ENCODE results near the gene UST. TPM values are rescaled to one million over a fixed set of nuclear protein-coding genes. Genes with fewer than 3 reads are reported as not detected.
"Not testable (repeated sequence)": the region's sequence is repeated elsewhere in the genome, so short reads cannot be mapped to it uniquely, and the experiment has no call there.

Gene UST
- total RNA-seq, 1 experiment from 2014 or later = 0.37 TPM

DNA sequence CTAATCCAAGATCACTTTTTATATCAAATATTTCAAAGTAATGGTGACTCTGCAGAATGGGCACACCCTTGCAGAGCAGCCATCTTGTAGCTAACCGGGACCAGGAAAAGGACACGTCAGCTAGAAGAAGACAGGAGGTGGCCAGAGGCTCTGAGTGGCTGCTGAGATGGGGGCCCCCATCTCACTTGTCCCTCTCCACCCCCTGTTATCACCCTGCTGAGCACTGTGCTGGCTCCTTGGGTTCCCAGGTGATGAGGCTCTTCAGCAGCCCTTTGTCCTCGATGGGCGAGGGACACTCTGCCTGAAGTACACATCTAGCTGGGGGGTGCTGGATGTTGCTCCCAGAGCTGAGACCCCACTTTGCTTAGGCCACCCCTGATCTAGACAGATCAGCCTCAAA is 126.3 kb downstream of the UST start:
- no peak for DNase-seq (ENCODE audit: low read depth)
- in situ Hi-C loops (cut with HindIII; ENCODE audit: low pct_unique_long_range_greater_than_20kb, low sequenced_read_pairs) = no loop called here

DNA sequence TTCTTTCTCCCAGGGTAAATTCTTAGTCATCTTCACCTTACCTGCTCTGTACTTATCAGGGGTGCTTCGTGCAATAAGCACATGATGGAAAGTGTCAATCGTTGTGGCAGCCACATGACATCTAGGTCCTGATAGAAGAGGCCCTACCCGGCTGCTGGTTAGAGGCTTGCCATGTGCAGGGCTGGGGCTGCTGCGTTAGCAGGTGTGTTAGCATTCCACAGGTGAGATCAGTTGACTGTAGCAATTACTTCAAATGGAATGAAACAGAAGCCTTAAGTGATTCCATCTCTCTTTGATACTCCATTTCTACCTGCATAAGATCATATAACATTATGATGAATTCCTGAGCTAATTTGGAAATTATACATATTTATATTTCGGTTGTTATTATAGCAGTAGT is 127.0 kb downstream of the UST start:
- in situ Hi-C loops (cut with HindIII; ENCODE audit: low pct_unique_long_range_greater_than_20kb, low sequenced_read_pairs) = no loop called here
- DNase-seq (ENCODE audit: low read depth) = no peak

- DNase-seq (ENCODE audit: low read depth) = no peak
- in situ Hi-C loops (cut with HindIII; ENCODE audit: low pct_unique_long_range_greater_than_20kb, low sequenced_read_pairs) = no loop called here
Observed at GRCh38 chr6:148874698-148875293, 128.0 kb downstream of the UST start.

GRCh38 chr6:148878683-148879082 is 131.9 kb downstream of the UST start:
- in situ Hi-C loops (cut with HindIII; ENCODE audit: low pct_unique_long_range_greater_than_20kb, low sequenced_read_pairs) = no loop called here
- no peak for DNase-seq (ENCODE audit: low read depth)

GRCh38 chr6:148880742-148881141 is 133.9 kb downstream of the UST start:
- DNase-seq (ENCODE audit: low read depth); in situ Hi-C loops (cut with HindIII; ENCODE audit: low pct_unique_long_range_greater_than_20kb, low sequenced_read_pairs): not testable (repeated sequence)

- in situ Hi-C loops (cut with HindIII; ENCODE audit: low pct_unique_long_range_greater_than_20kb, low sequenced_read_pairs) = no loop called here
Observed at GRCh38 chr6:148881593-148882311, 134.9 kb downstream of the UST start.

GRCh38 chr6:148883270-148883669 is 136.4 kb downstream of the UST start:
- DNase-seq (ENCODE audit: low read depth) = no peak

More at GRCh38 chr6:148881593-148882311, 134.9 kb downstream of the UST start:
- no peak for DNase-seq (ENCODE audit: low read depth)

GRCh38 chr6:148884461-148884860 is 137.6 kb downstream of the UST start:
- DNase-seq (ENCODE audit: low read depth) = no peak
- in situ Hi-C loops (cut with HindIII; ENCODE audit: low pct_unique_long_range_greater_than_20kb, low sequenced_read_pairs) = no loop called here

More at GRCh38 chr6:148883270-148883669, 136.4 kb downstream of the UST start:
- in situ Hi-C loops (cut with HindIII; ENCODE audit: low pct_unique_long_range_greater_than_20kb, low sequenced_read_pairs) = no loop called here

DNA sequence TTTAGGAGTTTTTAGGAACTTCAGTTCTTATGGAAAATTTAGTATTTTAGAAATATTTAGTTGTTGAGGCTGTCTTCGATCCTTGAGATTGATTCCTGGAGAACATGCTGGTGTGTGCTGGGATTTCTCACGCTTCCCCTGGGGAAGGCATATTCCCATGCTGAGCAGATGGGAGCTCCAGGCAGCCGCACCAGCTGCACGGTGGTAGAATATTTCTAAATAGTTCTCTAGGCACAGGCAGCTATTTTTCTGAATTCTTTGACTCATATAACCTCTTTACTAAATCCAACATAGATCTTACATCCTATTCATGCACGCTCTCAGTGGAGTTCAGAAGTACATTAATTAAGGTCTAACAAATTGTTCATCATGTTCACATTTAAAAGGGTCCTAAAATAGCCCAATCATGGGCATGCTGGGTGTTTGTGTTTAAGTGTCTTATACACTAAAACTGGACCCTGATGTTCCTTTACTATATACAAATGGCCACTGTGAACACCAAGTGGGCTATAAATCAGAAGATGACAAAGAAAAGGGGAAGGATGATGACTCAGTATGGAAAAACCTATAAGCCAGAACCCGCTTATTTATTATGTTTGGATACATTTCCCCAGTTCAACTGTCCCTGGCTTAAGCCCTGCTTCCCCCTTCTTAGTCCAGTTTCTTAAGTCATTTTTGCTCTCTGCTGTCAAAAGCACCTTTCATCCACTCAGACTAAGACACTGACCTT is 138.5 kb downstream of the UST start:
- in situ Hi-C loops (cut with HindIII; ENCODE audit: low pct_unique_long_range_greater_than_20kb, low sequenced_read_pairs) = no loop called here
- DNase-seq (ENCODE audit: low read depth) = no peak

DNA sequence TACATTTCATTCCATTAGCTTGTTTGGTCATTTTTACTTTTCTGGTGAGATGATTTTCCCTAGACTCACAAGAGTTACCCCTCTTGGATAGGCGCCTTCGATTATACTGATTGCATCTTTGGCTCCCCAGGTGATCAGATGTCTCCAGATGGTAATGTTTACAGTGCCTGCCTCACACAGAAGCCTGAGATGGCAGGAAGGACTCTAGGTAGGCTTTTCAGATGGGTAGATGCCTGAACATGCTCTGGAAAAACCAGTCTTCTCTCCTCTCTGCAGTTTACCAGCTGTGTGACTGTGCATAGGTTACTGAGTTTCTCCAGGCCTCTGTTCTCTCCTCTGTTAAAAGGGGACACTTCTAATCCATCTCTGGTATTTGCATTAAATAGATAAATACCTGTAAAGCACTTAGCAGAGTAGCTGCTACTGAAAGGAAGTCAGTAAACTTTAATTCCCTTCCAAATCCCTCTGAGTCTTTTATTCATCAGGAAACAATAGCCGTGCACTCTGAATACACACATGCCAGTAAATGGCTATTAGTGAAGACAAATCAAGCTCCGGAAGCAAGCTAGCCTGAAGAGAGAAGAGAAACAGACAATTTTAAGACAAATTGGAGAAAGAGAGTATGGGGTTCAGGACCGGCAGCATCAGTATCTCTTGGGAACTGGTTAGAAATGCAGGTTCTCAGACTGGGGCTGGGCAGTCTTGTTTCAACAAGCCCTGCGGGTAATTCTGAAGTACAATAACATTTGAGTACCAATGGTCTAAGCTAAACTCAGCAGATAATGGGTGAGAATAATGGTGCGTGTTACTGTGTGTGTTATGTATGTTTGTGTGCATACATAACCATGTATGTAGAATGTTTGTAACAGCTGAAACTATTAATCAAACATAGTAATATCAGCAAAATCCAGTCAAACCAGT is 139.4 kb downstream of the UST start:
- DNase-seq (ENCODE audit: low read depth) = no peak
- in situ Hi-C loops (cut with HindIII; ENCODE audit: low pct_unique_long_range_greater_than_20kb, low sequenced_read_pairs) = no loop called here

- no peak for DNase-seq (ENCODE audit: low read depth)
- in situ Hi-C loops (cut with HindIII; ENCODE audit: low pct_unique_long_range_greater_than_20kb, low sequenced_read_pairs) = no loop called here
Observed at GRCh38 chr6:148887181-148887580, 140.4 kb downstream of the UST start.

DNA sequence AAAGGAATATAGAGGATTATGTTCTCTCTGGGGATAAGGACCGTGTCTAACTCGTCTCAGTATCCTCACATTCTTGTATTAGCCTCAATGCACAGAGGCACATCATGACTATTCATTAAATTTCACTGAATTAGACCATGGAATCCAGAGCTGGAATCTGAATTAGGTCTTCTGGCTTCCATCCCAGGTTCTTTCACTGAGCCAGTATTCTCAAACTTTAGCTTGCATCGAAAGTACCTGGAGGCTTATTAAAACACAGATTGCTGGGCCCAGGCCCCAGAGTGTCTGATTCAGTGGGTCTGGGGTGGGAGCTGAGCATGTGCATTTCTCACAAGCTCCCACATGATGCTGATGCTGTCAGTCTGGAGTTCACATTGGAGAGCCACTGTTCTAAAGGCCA is 142.0 kb downstream of the UST start:
- in situ Hi-C loops (cut with HindIII; ENCODE audit: low pct_unique_long_range_greater_than_20kb, low sequenced_read_pairs) = no loop called here
- no peak for DNase-seq (ENCODE audit: low read depth)

GRCh38 chr6:148890096-148890495 is 143.3 kb downstream of the UST start:
- in situ Hi-C loops (cut with HindIII; ENCODE audit: low pct_unique_long_range_greater_than_20kb, low sequenced_read_pairs) = no loop called here
- no peak for DNase-seq (ENCODE audit: low read depth)

DNA sequence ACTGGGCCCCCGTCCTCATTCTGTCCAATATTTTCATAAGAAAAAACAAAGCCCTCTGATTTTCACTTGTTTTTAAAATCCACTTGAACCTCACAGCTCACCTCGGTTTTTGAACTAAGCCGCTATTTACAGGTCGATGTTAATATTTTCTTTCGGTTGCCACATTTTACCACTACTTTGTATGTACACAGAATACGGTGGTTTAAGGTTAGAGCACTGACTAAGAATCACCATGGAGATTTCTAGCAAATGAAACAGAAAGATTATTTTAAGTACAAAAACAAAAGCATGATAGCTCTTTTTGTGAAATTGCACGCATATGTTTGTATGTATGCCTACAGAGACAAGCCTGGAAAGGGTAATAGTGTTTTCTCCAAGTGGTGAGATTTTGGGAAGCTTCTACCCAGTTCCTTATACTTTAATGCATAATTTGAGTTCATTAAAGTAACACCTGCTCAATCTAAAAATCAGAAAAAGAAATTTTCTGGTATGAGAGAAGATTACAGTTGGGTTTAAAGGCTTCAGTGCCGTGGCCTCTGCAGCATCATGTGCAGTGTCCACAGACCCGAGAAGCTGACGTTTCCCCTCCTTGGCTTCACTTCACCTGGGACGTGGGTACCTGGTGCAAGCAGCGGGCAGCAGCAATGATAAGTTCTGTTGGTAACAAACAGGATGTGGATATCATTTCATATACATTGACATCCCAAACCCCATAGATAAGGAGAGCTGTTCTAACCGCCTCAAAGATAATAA is 144.0 kb downstream of the UST start:
- no peak for DNase-seq (ENCODE audit: low read depth)
- in situ Hi-C loops (cut with HindIII; ENCODE audit: low pct_unique_long_range_greater_than_20kb, low sequenced_read_pairs) = no loop called here

DNA sequence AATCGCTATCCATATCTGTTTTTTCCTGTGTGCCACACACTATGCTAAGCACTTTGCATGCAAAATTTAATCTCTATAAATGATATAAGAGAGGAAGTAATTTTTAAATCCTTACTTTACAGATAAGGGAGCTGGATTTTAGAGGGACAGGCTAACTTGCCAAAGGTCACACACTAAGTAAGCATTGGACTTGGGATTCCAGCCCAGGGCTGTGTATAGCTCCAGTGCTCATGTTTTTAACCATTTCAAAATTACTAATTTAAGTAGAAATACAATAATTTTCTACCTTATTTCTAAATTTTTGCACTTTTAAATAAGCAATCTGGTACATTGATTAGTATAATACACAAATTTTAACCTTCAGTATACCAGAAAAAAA is 144.6 kb downstream of the UST start:
- in situ Hi-C loops (cut with HindIII; ENCODE audit: low pct_unique_long_range_greater_than_20kb, low sequenced_read_pairs) = no loop called here
- no peak for DNase-seq (ENCODE audit: low read depth)

- DNase-seq (ENCODE audit: low read depth) = no peak
Observed at GRCh38 chr6:148892247-148892646, 145.4 kb downstream of the UST start.

DNA sequence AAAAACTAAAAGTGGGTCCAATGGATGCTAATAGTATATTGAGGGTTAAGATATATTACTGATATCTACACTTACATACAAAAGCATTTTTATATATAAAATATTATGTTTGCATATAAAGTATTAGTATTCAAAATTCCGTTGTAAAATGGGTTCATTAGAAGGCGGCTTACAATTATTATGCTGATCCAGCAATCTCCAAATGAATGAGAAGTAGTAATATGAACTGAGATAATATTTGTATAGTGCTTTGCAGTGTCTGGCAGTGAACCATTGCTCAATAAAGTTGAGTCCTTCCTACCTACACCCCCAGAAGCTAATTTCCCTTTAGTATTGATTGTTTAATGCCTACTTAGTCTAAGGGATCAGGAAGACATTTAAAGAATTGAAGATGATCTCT is 146.2 kb downstream of the UST start:
- in situ Hi-C loops (cut with HindIII; ENCODE audit: low pct_unique_long_range_greater_than_20kb, low sequenced_read_pairs) = no loop called here
- no peak for DNase-seq (ENCODE audit: low read depth)

More at GRCh38 chr6:148892247-148892646, 145.4 kb downstream of the UST start:
- in situ Hi-C loops (cut with HindIII; ENCODE audit: low pct_unique_long_range_greater_than_20kb, low sequenced_read_pairs) = no loop called here

DNA sequence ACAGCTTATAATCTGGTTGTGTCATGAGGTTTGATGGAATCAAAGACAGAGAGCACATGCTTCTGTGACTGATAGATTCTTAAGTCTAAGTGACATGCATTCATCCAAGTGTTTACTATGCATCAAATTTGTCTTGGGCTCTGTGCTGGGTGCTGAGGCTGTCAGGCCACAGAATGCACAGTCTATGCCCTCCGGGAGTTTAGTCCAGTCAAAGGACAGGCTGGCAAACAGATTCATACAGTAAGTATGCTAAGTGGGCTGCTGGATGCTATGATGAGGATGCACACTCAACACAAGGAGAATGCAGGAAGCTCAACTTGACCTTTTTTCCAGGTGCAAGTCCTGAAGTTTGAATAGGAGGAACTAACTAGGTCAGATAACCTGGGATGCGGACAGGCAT is 146.7 kb downstream of the UST start:
- in situ Hi-C loops (cut with HindIII; ENCODE audit: low pct_unique_long_range_greater_than_20kb, low sequenced_read_pairs) = no loop called here
- DNase-seq (ENCODE audit: low read depth) = no peak

All from Caki2 (cell line).